Natural killer cell (primary cell): ENCODE measurements around the gene DOCK4. TPM values are rescaled to one million over a fixed set of nuclear protein-coding genes. Genes with fewer than 3 reads are reported as not detected.

Source experiments
- ATAC-seq, 3 donors: fragments of 150-1000 bp in 2 of 3; fragments of 200-7000 bp in 1 of 3; cut with Tn5 transposase; 1 replicate in 1 of 3; 2 replicates in 2 of 3; pipeline ENCODE4 v1.10.0; 2021; ENCODE audit warnings: mild to moderate bottlenecking in 2 of 3, moderate library complexity in 2 of 3
- DNase-seq, 2 donors: peaks; one replicate each; pipeline versions ENCODE4 v3.0.0 to v3.0.0-alpha.2; 2013 to 2021; ENCODE audit warnings: mixed read lengths in 1 of 2
- H3K27ac ChIP-seq: one replicate; pipeline ENCODE4 v1.5.1; 2013; ENCODE audit warnings: mild to moderate bottlenecking, low read length
- H3K27me3 ChIP-seq: one replicate; pipeline ENCODE4 v1.6.1; 2013; ENCODE audit warnings: low read length; ENCODE audit not compliant: control insufficient read depth, insufficient read depth
- H3K36me3 ChIP-seq: one replicate; pipeline ENCODE4 v1.6.1; 2013; ENCODE audit warnings: low read length; ENCODE audit not compliant: control insufficient read depth, insufficient read depth
- H3K4me1 ChIP-seq: one replicate; pipeline ENCODE4 v1.6.1; 2013; ENCODE audit warnings: low read length; ENCODE audit not compliant: control insufficient read depth, insufficient read depth
- H3K4me3 ChIP-seq: one replicate; pipeline ENCODE4 v1.5.1; 2013; ENCODE audit warnings: low read length
- H3K9me3 ChIP-seq: one replicate; pipeline ENCODE4 v1.6.1; 2013; ENCODE audit warnings: low read length; ENCODE audit not compliant: control insufficient read depth, insufficient read depth
- H3K27ac Mint-ChIP-seq, 2 donors: one replicate each; pipeline ENCODE4 v1.8.0; 2022; ENCODE audit warnings: mild to moderate bottlenecking in 2 of 2, mixed read lengths in 2 of 2, moderate library complexity in 1 of 2
- H3K27me3 Mint-ChIP-seq, 2 donors: one replicate each; pipeline ENCODE4 v1.8.0; 2022; ENCODE audit warnings: low read depth in 2 of 2, mixed read lengths in 2 of 2
- H3K36me3 Mint-ChIP-seq: one replicate; pipeline ENCODE4 v1.8.0; 2022; ENCODE audit warnings: mixed read lengths
- H3K4me1 Mint-ChIP-seq, 2 donors: one replicate each; pipeline ENCODE4 v1.8.0; 2022; ENCODE audit warnings: mixed read lengths in 2 of 2
- H3K4me3 Mint-ChIP-seq: one replicate; pipeline ENCODE4 v1.8.0; 2022; ENCODE audit warnings: mild to moderate bottlenecking, moderate library complexity, mixed read lengths
- H3K9me3 Mint-ChIP-seq, 2 donors: one replicate each; pipeline ENCODE4 v1.8.0; 2022; ENCODE audit warnings: mixed read lengths in 2 of 2
- WGBS: methylation state at CpG from one replicate; pipeline ENCODE4 v1.1.7; 2013; ENCODE audit warnings: missing lambda C conversion rate; ENCODE audit not compliant: insufficient coverage; 5-methylcytosine and 5-hydroxymethylcytosine counted together
- intact Hi-C: fragments of 100-400 bp; cut with micrococcal nuclease; formaldehyde crosslinking; loops from one replicate; pipeline ENCODE4 v1.14.2; 2022
- total RNA-seq, 4 donors: library from RNA; stranded (reverse); fragments of 120-200 nt in 1 of 4; gene quantifications; one replicate each; pipeline versions ENCODE4 v1.2.3 to v1.2.4, GENCODE V29; 2013 to 2022
- TF ChIP-seq, protein P1 (sequence below): fragments of 200-600 bp; IDR thresholded peaks from one replicate; pipeline ENCODE4 v1.8.0; 2022; ENCODE audit warnings: antibody characterized with exemption

The DOCK4 gene
- total RNA-seq, 3 donors from 2014 or later (not counting 1 experiment from before 2014, with no cell fraction given), result 0.61 to 2.4 (median 0.89) TPM

DNA sequence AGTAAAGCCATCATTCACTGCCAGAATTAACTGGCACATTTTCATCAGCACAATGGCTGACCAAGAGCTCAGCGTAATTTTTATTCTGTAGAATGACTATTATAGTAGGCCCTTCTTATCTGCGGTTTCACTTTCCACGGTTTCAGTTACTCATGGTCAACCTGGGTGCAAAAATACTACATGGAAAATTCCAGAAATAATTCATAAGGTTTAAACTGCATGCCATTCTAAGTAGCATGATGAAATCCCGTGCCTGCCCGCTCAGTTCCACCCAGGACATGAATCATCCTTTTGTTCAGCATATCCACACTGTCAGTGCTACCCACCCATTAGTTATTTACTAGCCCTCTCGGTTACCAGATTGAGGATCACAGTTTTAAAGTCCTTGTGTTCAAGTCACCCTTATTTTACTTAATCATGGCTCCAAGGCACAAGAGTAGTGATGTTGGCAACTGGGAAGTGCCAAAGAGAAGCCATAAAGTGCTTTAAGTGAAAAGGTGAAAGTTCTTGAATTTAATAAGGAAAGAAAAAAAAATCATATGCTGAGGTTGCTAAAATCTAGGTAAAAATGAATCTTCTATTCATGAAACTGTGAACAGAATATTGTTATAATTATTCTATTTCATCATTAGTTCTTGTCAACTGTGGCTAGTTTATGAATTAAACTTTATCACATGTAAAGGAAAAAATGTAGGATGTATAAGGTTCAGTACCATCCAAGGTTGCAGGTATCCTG, 204.9 kb downstream of the DOCK4 start:
- intact Hi-C loops, result no loop called here
- H3K27me3 Mint-ChIP-seq, result no peaks in the 10 kb centered on the region

DNA sequence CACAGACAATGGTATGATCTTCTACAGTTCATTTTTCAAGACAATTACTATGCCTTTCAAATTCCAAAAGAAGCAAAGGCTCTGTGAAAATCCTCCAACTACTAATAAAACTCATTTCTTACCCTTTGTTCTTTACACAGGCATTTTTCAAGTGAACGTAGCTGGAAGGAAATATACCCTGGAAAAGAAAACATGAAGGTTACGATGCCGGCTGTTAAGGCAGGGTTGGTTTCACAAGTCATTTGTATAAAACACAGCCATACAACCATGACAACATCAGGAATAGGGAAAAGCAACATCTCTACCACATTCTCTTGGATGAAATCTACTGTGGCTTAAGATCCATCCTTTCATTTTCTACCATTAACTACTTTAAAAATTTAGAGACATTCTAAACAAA, 207.9 kb downstream of the DOCK4 start:
- Histone ChIP-seq H3K36me3 (no peaks in the 10 kb centered on the region), H3K27ac (no peak overlapping the region), H3K4me3 (no peak overlapping the region), H3K9me3 (no peaks in the 10 kb centered on the region), H3K4me1 (no peaks in the 10 kb centered on the region), H3K27me3 (no peaks in the 10 kb centered on the region)
- Mint-ChIP-seq H3K4me1 (no peaks in the 10 kb centered on the region), H3K27me3 (no peaks in the 10 kb centered on the region), H3K4me3 (no peak overlapping the region), H3K27ac (no peak overlapping the region), H3K36me3 (no peaks in the 10 kb centered on the region), H3K9me3 (peaks cover 0 to 2% of the 10 kb centered on the region in 2 donors)
- intact Hi-C loops, result no loop called here
- ATAC-seq (no peak), DNase-seq (no peak)
- TF ChIP-seq, protein P1, sequence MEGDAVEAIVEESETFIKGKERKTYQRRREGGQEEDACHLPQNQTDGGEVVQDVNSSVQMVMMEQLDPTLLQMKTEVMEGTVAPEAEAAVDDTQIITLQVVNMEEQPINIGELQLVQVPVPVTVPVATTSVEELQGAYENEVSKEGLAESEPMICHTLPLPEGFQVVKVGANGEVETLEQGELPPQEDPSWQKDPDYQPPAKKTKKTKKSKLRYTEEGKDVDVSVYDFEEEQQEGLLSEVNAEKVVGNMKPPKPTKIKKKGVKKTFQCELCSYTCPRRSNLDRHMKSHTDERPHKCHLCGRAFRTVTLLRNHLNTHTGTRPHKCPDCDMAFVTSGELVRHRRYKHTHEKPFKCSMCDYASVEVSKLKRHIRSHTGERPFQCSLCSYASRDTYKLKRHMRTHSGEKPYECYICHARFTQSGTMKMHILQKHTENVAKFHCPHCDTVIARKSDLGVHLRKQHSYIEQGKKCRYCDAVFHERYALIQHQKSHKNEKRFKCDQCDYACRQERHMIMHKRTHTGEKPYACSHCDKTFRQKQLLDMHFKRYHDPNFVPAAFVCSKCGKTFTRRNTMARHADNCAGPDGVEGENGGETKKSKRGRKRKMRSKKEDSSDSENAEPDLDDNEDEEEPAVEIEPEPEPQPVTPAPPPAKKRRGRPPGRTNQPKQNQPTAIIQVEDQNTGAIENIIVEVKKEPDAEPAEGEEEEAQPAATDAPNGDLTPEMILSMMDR, result no peak
- WGBS, result 93% methylated on average over 2 of the region's 3 CpGs

More for the DNA sequence above, 204.9 kb downstream of the DOCK4 start:
- TF ChIP-seq, protein P1, result no peak
- ATAC-seq (no peak), DNase-seq (no peak)
- Mint-ChIP-seq H3K36me3 (no peaks in the 10 kb centered on the region), H3K4me1 (no peaks in the 10 kb centered on the region), H3K9me3 (peaks cover 5% of the 10 kb centered on the region in 2 donors), H3K27ac (no peak overlapping the region), H3K4me3 (no peak overlapping the region)
- Histone ChIP-seq H3K4me1 (no peaks in the 10 kb centered on the region), H3K27ac (no peak overlapping the region), H3K27me3 (no peaks in the 10 kb centered on the region), H3K9me3 (no peaks in the 10 kb centered on the region), H3K4me3 (no peak overlapping the region), H3K36me3 (no peaks in the 10 kb centered on the region)
- 86% methylated on average over 6 of the region's 6 CpGs for WGBS

DNA sequence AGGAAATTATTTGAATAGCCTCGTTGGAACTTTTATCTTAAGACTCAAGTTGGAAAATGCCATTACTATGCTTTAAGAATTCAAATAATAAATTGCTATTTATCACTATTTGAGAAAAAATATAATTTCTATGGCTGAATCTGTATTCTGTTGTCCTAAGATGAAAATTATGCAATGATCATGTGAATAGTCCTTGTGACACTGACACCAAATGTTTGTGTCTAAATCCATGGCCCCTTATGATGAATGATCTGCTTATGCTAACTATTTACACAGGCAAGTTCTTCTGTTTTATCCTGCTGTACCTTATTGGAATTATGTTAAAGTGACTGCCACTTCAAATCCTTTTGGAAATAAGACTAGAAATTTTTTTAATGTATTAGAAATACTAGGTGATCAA, 208.7 kb downstream of the DOCK4 start:
- intact Hi-C loops, result no loop called here
- no peaks in the 10 kb centered on the region for H3K27me3 Mint-ChIP-seq
- H3K27ac ChIP-seq, result no peak overlapping the region
- H3K4me1 ChIP-seq, result no peaks in the 10 kb centered on the region
- ATAC-seq (no peak), DNase-seq (no peak)
- no peak overlapping the region for H3K4me3 Mint-ChIP-seq
- no peaks in the 10 kb centered on the region for H3K9me3 ChIP-seq
- no CpG with 5 or more reads among the region's 1 CpG for WGBS
- no peaks in the 10 kb centered on the region for H3K27me3 ChIP-seq
- H3K4me3 ChIP-seq, result no peak overlapping the region
- H3K4me1 Mint-ChIP-seq, result no peaks in the 10 kb centered on the region
- peaks cover 0 to 2% of the 10 kb centered on the region in 2 donors for H3K9me3 Mint-ChIP-seq
- TF ChIP-seq, protein P1, result no peak
- no peaks in the 10 kb centered on the region for H3K36me3 Mint-ChIP-seq
- no peaks in the 10 kb centered on the region for H3K36me3 ChIP-seq
- H3K27ac Mint-ChIP-seq, result no peak overlapping the region

DNA sequence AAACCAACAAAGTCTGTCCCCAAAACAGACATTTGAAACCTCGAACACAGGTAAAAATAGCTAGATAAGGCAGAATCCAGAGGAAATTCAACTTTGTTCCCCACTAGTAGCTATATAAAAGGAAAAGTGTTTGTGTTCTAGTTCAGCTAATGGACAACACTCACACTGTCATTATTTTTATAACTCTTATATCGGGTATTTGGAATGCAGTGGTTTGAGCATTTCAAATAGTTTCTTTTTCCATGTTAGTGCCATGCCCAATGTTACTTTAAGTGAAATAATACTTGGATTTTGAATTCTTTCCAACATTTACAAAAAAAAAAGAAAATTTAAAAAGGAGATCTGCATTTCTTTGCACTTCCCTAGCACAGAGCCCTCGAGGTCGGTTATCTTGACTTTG, 213.6 kb downstream of the DOCK4 start:
- Histone ChIP-seq H3K9me3 (no peaks in the 10 kb centered on the region), H3K4me3 (no peak overlapping the region), H3K4me1 (no peaks in the 10 kb centered on the region), H3K36me3 (no peaks in the 10 kb centered on the region), H3K27me3 (no peaks in the 10 kb centered on the region), H3K27ac (no peak overlapping the region)
- Mint-ChIP-seq H3K36me3 (no peaks in the 10 kb centered on the region), H3K4me1 (no peaks in the 10 kb centered on the region), H3K9me3 (peaks cover 3 to 7% of the 10 kb centered on the region in 2 donors), H3K27ac (no peak overlapping the region), H3K27me3 (no peaks in the 10 kb centered on the region), H3K4me3 (no peak overlapping the region)
- TF ChIP-seq, protein P1, result no peak
- ATAC-seq, result no peak
- 100% methylated on average over 2 of the region's 4 CpGs for whole genome bisulfite sequencing
- intact Hi-C loops, result no loop called here
- DNase-seq, result no peak
